ENCODE results near the gene CXorf49B.
"Not testable (repeated sequence)": the region's sequence is repeated elsewhere in the genome, so short reads cannot be mapped to it uniquely, and the experiment has no call there.

- TF ChIP-seq CTCF, EP300, POLR2AphosphoS5 (IDR thresholded peaks at IDR 0.05): not testable (repeated sequence)
Observed at GRCh38 chrX:71765613-71766012, 2.5 kb downstream of the CXorf49B start.

Data from esophagus muscularis mucosa (tissue), 4 donors.